Lung (tissue), 16 donors: ENCODE results near the gene SGSM2. TPM values are rescaled to one million over a fixed set of nuclear protein-coding genes. Genes with fewer than 3 reads are reported as not detected.
A peak's percentile ranks its signal among the peaks of the same experiment; 100 is the strongest.

Source experiments
- ATAC-seq: fragments of 200-7000 bp; cut with Tn5 transposase; one replicate; pipeline ENCODE4 v1.9.1; 2020; ENCODE audit warnings: moderate number of reproducible peaks; ENCODE audit not compliant: insufficient read depth, low FRiP score
- DNase-seq, 3 donors: peaks; one replicate each; pipeline ENCODE4 v3.0.0-alpha.2; 2013 to 2017
- H3K27ac ChIP-seq, 2 donors: one replicate each; pipeline ENCODE4 v1.5.1; 2013; ENCODE audit warnings: mild to moderate bottlenecking in 2 of 2, moderate library complexity in 2 of 2, control low read depth in 1 of 2, inconsistent platforms in 1 of 2, low read depth in 1 of 2, low read length in 1 of 2
- H3K27me3 ChIP-seq, 3 donors: one replicate each; pipeline ENCODE4 v1.5.1; 2013; ENCODE audit warnings: low read length in 2 of 3; ENCODE audit not compliant: control insufficient read depth in 3 of 3, insufficient read depth in 3 of 3
- H3K36me3 ChIP-seq, 4 donors: one replicate each; pipeline ENCODE4 v1.5.1; 2013; ENCODE audit warnings: low read length in 4 of 4, mild to moderate bottlenecking in 1 of 4, moderate library complexity in 1 of 4; ENCODE audit not compliant: control insufficient read depth in 4 of 4, insufficient read depth in 4 of 4
- H3K4me1 ChIP-seq, 5 donors: one replicate each; pipeline ENCODE4 v1.5.1; 2013; ENCODE audit warnings: low read length in 5 of 5, mild to moderate bottlenecking in 2 of 5, moderate library complexity in 1 of 5; ENCODE audit not compliant: control insufficient read depth in 5 of 5, insufficient read depth in 5 of 5
- H3K4me3 ChIP-seq: one replicate; pipeline ENCODE4 v1.5.1; 2013; ENCODE audit warnings: mild to moderate bottlenecking, control low read depth, moderate library complexity
- H3K9ac ChIP-seq, 2 donors: one replicate each; pipeline ENCODE4 v1.5.1; 2013; ENCODE audit warnings: low read length in 2 of 2, control low read depth in 1 of 2; ENCODE audit not compliant: insufficient read depth in 1 of 2
- H3K9me3 ChIP-seq, 4 donors: one replicate each; pipeline ENCODE4 v1.5.1; 2013; ENCODE audit warnings: low read length in 3 of 4, mild to moderate bottlenecking in 1 of 4, moderate library complexity in 1 of 4; ENCODE audit not compliant: control insufficient read depth in 4 of 4, insufficient read depth in 3 of 4
- CTCF ChIP-seq: IDR thresholded peaks from 2 replicates; pipeline ENCODE4 v1.5.1; 2012; ENCODE audit warnings: mild to moderate bottlenecking; ENCODE audit errors: control extremely low read depth, extremely low read depth
- WGBS, 2 donors: extraction: QIAGEN DNeasy Blood & Tissue Kit; methylation state at CpG; one replicate each; pipeline ENCODE4 v1.1.7; 2013; 5-methylcytosine and 5-hydroxymethylcytosine counted together
- long read RNA-seq, 5 donors: transcript quantifications; one replicate each; lab custom pipeline, GENCODE V29; 2026
- polyA plus RNA-seq, 2 donors: library from polyadenylated mRNA; stranded (reverse); fragments of 200-250 nt; gene quantifications; one replicate each; pipeline ENCODE4 v1.2.1, GENCODE V29; 2013
- total RNA-seq, 2 donors: library from RNA; depleted of rRNA in 1 of 2; stranded (reverse); fragments of >200 nt in 1 of 2; gene quantifications; one replicate each; pipeline ENCODE4 v1.2.1, GENCODE V29; 2014 to 2021
- donor health status: control.
- donor health status: control.
- donor health status: Bipolar disorder and iron deficiency.
- donor health status: healthy.
- donor health status: DM: yes; HTN: yes; CAD: no.

SGSM2 gene
- total RNA-seq, result 10 to 100 TPM; 47.8 to 57.1 TPM
- 10 to 100 TPM; 33.1 to 60.8 TPM for polyA plus RNA-seq
- long read RNA-seq, donor 1, full-length matches to known transcripts, result 7 of 13 reads
- long read RNA-seq, donor 1, partial matches to known transcripts, result 6 of 13 reads
- long read RNA-seq, donor 1, other reads (novel, unspliced or antisense), result 0 of 13 reads
- long read RNA-seq, donor 2, partial matches to known transcripts, result 0 of 1 reads
- long read RNA-seq, donor 2, other reads (novel, unspliced or antisense), result 0 of 1 reads
- long read RNA-seq, donor 3, transcript SGSM2-208 (1 exons, 2,419 nt), result major isoform, 7 of 12 reads
- long read RNA-seq, donor 3, partial matches to known transcripts, result 5 of 12 reads
- long read RNA-seq, donor 3, other reads (novel, unspliced or antisense), result 0 of 12 reads
- long read RNA-seq, donor 4, partial matches to known transcripts, result 31 of 37 reads
- long read RNA-seq, donor 4, other reads (novel, unspliced or antisense), result 0 of 37 reads
- long read RNA-seq, donor 5, full-length matches to known transcripts, result 10 of 10 reads
- long read RNA-seq, donor 5, partial matches to known transcripts, result 0 of 10 reads
- long read RNA-seq, donor 5, other reads (novel, unspliced or antisense), result 0 of 10 reads

GRCh38 chr17:2336852-2337543, at the start of gene SGSM2:
Gene SGSM2 (plus strand): TSS chr17:2337501. CDS start chr17:2337689, 188 bp downstream.
- H3K4me1 ChIP-seq, result peaks cover 3 to 14% (median 6%) of the 10 kb centered on the region in 5 donors
- no peaks in the 10 kb centered on the region for H3K27me3 ChIP-seq
- H3K4me3 ChIP-seq, result peak within 1 kb of the TSS; percentile 74
- TF ChIP-seq CTCF, result no peak
- H3K27ac ChIP-seq, result peak within 1 kb of the TSS; percentile 77 to 93
- H3K36me3 ChIP-seq, result peaks cover 5 to 32% (median 19%) of the 10 kb centered on the region in 4 donors
- no peaks in the 10 kb centered on the region for H3K9me3 ChIP-seq
- peak within 1 kb of the TSS; percentile 69 to 74 for H3K9ac ChIP-seq
- peak; percentile 42 for ATAC-seq
- peak; percentile 80 to 87 (median 84) for DNase-seq
- WGBS, 2 donors, result 0 to 1% methylated on average over 59 to 77 of the region's 77 CpGs

GRCh38 chr17:2289878-2290478, 47.3 kb upstream of the SGSM2 start:
- DNase-seq (no peak), ATAC-seq (no peak)
- H3K36me3 ChIP-seq, result peaks cover 4 to 42% (median 31%) of the 10 kb centered on the region in 4 donors
- 95 to 97% methylated on average over 5 of the region's 5 CpGs for WGBS, 2 donors
- H3K4me3 ChIP-seq, result no peak overlapping the region
- H3K27ac ChIP-seq, result no peak overlapping the region
- no peaks in the 10 kb centered on the region for H3K9me3 ChIP-seq
- no peak for TF ChIP-seq CTCF
- H3K27me3 ChIP-seq, result no peaks in the 10 kb centered on the region
- H3K9ac ChIP-seq, result no peak overlapping the region
- H3K4me1 ChIP-seq, result no peaks in the 10 kb centered on the region

- no peak overlapping the region for H3K9ac ChIP-seq
- peaks cover 16 to 56% (median 41%) of the 10 kb centered on the region in 4 donors for H3K36me3 ChIP-seq
- H3K27ac ChIP-seq, result no peak overlapping the region
- ATAC-seq, result no peak
- WGBS, 2 donors, result 77 to 88% methylated on average over 2 of the region's 2 CpGs
- DNase-seq, result no peak
- H3K27me3 ChIP-seq, result no peaks in the 10 kb centered on the region
- no peaks in the 10 kb centered on the region for H3K4me1 ChIP-seq
- TF ChIP-seq CTCF, result no peak
- no peak overlapping the region for H3K4me3 ChIP-seq
- H3K9me3 ChIP-seq, result no peaks in the 10 kb centered on the region
These were observed 45.2 kb upstream of the SGSM2 start for GRCh38 chr17:2292100-2292499.
